ENCODE measurements around the gene ASS1.

ASS1 gene

DNA sequence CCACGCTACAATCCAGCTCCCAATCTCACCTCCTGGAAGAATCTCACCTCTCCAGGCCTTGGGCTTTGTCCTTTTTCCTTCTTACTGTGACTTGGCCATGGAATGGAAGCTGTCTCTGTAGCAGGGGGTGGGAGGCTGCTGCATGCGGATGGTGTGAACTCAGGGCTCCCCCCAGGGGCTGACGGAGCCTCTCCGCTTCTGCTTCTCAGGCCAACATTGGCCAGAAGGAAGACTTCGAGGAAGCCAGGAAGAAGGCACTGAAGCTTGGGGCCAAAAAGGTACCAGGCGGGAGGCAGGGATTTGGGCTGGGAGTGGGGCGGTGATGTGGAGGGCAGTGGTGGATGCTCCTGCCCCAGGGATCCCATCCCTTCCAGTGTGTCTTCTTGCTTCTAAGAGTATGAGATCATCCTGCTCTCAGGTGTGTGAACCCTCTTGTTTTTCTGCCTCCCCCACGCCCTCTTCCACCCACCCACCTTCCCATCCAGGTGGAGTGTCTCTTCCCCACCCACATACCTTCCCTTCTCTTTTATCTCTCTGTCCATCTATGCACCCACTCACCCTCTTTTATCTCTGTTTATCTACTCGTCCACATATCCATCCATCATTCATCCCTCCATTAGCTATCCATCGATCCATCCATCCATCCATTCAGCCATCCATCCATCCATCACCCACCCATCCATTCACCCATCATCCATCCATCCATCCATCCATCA is 9.5 kb downstream of the ASS1 start:
- DNase-seq (ENCODE audit: low read depth in 2 of 2): no peak

- DNase-seq (ENCODE audit: low read depth in 2 of 2): no peak
Measured at GRCh38 chr9:130454812-130455325, 10.1 kb downstream of the ASS1 start.

DNA sequence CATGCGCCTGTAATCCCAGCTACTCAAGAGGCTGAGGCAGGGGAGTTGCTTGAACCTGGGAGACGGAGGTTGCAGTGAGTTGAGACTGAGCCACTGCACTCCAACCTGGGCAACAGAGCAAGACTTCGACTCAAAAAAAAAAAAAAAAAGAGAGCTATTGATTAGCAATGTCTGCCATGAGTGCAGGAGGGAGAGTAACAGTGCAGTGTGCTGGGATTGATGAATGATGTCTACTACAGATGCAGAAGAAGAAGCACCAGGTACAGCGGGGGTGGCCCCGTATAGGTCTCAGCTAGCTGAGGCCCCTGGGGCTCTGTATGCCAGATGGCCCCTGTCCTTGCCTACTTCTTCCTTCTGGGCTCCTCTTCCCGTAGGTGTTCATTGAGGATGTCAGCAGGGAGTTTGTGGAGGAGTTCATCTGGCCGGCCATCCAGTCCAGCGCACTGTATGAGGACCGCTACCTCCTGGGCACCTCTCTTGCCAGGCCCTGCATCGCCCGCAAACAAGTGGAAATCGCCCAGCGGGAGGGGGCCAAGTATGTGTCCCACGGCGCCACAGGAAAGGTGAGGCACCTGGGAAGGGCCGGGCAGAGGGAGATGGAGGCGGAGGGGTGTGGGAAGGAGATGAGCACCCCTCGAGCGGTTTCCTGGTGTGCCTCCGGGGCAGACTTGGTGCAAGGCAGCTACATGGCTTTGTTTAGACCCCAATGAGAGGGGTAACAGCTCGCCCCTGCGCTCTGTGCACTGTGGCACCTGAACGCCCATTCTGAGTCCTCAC is 13.5 kb downstream of the ASS1 start:
- no peak for DNase-seq (ENCODE audit: low read depth in 2 of 2)

DNA sequence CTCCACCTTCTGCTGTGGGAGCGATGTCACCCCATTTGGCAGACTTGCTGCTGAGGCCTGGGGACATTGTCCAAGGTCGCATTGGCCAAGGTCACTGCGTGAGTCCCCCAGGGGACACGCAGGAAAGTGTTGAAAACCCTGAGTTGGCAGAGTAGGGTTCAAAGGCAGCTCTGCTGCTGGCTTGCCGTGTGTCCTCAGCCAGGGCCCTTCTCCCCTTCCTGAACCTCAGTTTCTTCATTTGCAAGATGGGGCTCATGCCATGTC is 14.0 kb downstream of the ASS1 start:
- DNase-seq (ENCODE audit: low read depth in 2 of 2): no peak

- DNase-seq (ENCODE audit: low read depth in 2 of 2): no peak
Measured at GRCh38 chr9:130459151-130459550, 14.4 kb downstream of the ASS1 start.

DNA sequence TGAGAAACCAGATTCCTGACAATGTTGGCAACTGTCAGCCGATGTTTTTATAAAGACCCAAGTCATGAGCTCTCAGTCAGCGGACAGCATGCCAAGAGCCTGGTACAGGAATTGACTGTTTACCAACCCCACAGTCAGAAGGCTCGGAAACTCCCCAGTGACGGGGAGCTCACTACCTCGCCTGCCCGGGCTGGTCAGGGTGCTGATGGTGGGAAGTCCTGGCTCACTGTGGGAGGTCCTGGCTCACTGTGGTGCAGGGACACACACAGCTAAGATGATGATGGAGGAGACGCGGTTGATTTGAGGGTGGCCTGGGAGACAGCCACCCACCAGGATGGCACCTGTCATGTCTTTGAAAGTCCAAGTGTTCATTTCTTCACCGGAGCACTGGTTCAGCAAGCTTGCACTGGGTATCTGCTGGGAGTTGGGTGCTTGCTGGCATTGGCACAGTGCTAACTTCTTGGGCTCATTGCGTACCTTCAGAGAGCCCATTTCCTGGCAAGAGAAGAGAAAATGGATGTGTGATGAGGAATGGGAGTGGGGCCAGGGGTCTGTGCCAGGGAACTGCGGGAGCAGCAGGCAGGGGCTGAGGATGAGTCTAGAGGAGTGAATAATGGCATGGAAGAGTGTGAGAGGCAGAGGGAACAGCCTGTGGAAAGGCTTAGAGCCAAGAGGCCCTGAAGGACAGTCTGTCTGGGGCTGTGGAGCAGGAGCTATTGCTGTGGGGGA is 15.3 kb downstream of the ASS1 start:
- DNase-seq (ENCODE audit: low read depth in 2 of 2): no peak

DNA sequence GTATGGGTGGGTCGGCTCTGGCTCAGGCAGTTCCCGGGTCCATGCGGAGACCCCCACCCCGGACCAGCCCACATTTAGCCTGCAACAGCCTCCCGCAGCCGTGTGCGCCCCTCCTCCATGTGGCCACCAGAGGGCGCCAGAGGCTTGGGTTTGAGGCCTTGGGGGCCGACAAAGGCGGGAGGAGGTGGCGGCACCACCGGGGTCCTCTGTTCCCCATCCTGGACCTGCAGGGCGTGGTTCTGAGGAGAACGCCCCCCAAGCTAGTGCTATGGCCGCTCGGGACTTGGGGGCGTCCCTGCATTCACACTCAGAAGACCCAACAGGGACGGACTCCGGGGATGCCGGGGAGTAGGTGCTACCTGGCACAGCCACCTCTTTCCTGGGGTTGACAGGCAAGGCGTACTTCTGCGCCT is 16.5 kb downstream of the ASS1 start:
- peak; percentile 27 to 51 for DNase-seq (ENCODE audit: low read depth in 2 of 2)

DNA sequence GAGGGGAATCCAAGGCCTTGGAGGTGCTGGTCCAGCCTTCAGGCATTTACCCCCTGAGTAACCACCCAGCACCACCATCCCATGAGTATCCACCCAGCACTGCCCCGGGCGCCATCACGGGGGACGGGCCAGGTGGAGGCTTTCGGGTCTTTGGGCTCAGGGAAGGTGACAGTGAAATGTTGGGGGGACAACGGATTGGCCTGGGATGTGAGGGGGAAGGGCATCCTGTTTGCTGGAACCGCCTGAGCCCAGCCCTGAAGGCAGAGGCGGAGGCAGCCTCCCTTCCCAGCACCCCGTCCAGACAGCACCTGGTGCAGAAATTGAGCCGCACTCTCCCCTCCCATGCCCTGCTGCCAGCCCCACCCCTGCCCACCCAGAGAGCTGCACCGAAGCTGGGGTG is 17.0 kb downstream of the ASS1 start:
- no peak for DNase-seq (ENCODE audit: low read depth in 2 of 2)

- DNase-seq (ENCODE audit: low read depth in 2 of 2): no peak
Measured at GRCh38 chr9:130462685-130463540, 18.2 kb downstream of the ASS1 start.

- no peak for DNase-seq (ENCODE audit: low read depth in 2 of 2)
Measured at GRCh38 chr9:130463763-130464745, 19.3 kb downstream of the ASS1 start.

GRCh38 chr9:130465383-130466096 is 20.8 kb downstream of the ASS1 start:
- DNase-seq (ENCODE audit: low read depth in 2 of 2): no peak

- no peak for DNase-seq (ENCODE audit: low read depth in 2 of 2)
Measured at GRCh38 chr9:130466537-130467217, 21.9 kb downstream of the ASS1 start.

DNA sequence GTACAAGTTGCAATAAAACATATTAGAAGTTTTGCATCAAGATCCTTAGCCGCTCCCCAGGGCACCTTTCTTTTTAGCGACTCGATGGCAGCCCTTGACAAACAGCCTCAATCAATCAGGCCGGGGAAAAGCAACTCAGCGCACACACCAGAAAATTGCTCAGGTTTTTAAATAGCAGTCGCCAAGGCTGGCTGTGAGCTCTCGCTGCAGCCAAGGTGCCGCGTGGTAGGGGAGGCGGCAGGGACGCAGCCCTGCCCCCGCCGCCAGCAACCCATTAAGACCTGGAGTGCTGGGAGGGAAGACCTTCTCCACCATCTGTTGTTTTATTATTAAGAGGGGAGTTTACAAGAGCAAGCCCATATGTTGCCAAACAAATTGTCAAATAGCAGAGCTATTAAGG is 22.6 kb downstream of the ASS1 start:
- DNase-seq (ENCODE audit: low read depth in 2 of 2): no peak

GRCh38 chr9:130468566-130468965 is 23.8 kb downstream of the ASS1 start:
- DNase-seq (ENCODE audit: low read depth in 2 of 2): no peak

GRCh38 chr9:130470269-130470668 is 25.5 kb downstream of the ASS1 start:
- no peak for DNase-seq (ENCODE audit: low read depth in 2 of 2)

GRCh38 chr9:130470950-130471349 is 26.2 kb downstream of the ASS1 start:
- no peak for DNase-seq (ENCODE audit: low read depth in 2 of 2)

DNA sequence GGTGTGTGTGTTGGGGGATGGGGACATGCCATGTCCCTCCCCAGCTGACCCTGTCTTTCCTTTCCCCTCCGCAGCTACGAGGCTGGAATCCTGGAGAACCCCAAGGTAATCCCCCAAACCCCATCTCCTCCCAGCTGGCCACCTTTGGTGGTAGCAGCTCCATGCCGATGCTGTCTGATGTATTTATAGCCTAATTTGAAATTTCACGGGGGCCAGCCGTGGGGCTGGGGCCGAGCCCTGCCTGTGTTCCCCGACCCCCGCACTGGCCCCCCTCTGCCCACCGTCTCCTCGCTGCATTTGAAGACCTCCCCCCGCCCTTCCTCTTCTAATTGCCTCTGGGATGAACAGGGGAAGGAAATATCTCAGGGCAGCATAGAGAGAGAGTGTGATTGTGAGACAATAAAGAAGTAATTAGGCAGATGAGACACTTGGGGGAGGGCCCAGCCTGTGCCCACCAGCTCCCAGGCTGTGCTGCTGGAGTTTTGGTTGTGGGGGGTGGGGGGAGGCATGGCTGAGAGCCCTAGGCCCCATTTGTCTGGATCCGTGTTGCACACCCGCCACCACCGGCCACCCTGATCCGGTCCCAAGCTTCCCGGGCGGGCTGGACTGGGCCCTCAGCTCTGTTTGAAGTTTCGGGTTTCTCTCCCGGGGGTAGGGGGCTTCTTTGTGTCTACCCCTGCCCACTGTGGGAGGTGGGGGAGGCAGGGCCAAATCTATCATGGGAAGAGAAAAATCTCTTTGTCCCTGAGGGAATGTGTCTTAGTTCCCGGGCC is 26.8 kb downstream of the ASS1 start:
- no peak for DNase-seq (ENCODE audit: low read depth in 2 of 2)

- DNase-seq (ENCODE audit: low read depth in 2 of 2): no peak
Measured at GRCh38 chr9:130472184-130472705, 27.5 kb downstream of the ASS1 start.

Data from stimulated activated CD8-positive, alpha-beta memory T cell treated with anti-CD3 and anti-CD28 coated beads, Interleukin-7, amount 100 ng/mL, for 4 hours (primary cell).